Measurements from ENCODE around the gene TBX10.

Gene TBX10

GRCh38 chr11:67675058-67675747, 35.6 kb upstream of the TBX10 start:
- TF ChIP-seq FOXP2 (optimal IDR thresholded peaks at IDR 0.05; ENCODE audit: borderline replicate concordance, extremely low read depth, extremely low read length, insufficient read depth) (no peak), POLR2AphosphoS5 (IDR thresholded peaks at IDR 0.05; ENCODE audit: low read depth, low read length) (no peak), SIN3A (IDR thresholded peaks at IDR 0.05; ENCODE audit: borderline replicate concordance, insufficient read depth, low read length) (no peak), REST (IDR thresholded peaks at IDR 0.05; ENCODE audit: insufficient read depth in 1 of 2, low read depth in 2 of 2, low read length in 2 of 2) (no peak), TAF1 (IDR thresholded peaks at IDR 0.05; ENCODE audit: borderline replicate concordance, insufficient read depth, low read length) (no peak)

- TF ChIP-seq FOXP2 (optimal IDR thresholded peaks at IDR 0.05; ENCODE audit: borderline replicate concordance, extremely low read depth, extremely low read length, insufficient read depth) (no peak), SIN3A (IDR thresholded peaks at IDR 0.05; ENCODE audit: borderline replicate concordance, insufficient read depth, low read length) (no peak), TAF1 (IDR thresholded peaks at IDR 0.05; ENCODE audit: borderline replicate concordance, insufficient read depth, low read length) (no peak), POLR2AphosphoS5 (IDR thresholded peaks at IDR 0.05; ENCODE audit: low read depth, low read length) (no peak), REST (IDR thresholded peaks at IDR 0.05; ENCODE audit: insufficient read depth in 1 of 2, low read depth in 2 of 2, low read length in 2 of 2) (no peak)
Observed at GRCh38 chr11:67674442-67674871, 34.9 kb upstream of the TBX10 start, which contains the start of gene ALDH3B2. TSS of gene ALDH3B2 (minus strand) at chr11:67674623. CDS start at chr11:67666935, 7,688 bp downstream.

- TF ChIP-seq REST (IDR thresholded peaks at IDR 0.05; ENCODE audit: insufficient read depth in 1 of 2, low read depth in 2 of 2, low read length in 2 of 2) (no peak), FOXP2 (optimal IDR thresholded peaks at IDR 0.05; ENCODE audit: borderline replicate concordance, extremely low read depth, extremely low read length, insufficient read depth) (no peak), SIN3A (IDR thresholded peaks at IDR 0.05; ENCODE audit: borderline replicate concordance, insufficient read depth, low read length) (no peak), POLR2AphosphoS5 (IDR thresholded peaks at IDR 0.05; ENCODE audit: low read depth, low read length) (no peak)
Observed at GRCh38 chr11:67673902-67674301, 34.3 kb upstream of the TBX10 start.

GRCh38 chr11:67673358-67673757, 33.8 kb upstream of the TBX10 start:
- TF ChIP-seq TAF1 (IDR thresholded peaks at IDR 0.05; ENCODE audit: borderline replicate concordance, insufficient read depth, low read length) (no peak), SIN3A (IDR thresholded peaks at IDR 0.05; ENCODE audit: borderline replicate concordance, insufficient read depth, low read length) (no peak), FOXP2 (optimal IDR thresholded peaks at IDR 0.05; ENCODE audit: borderline replicate concordance, extremely low read depth, extremely low read length, insufficient read depth) (no peak), REST (IDR thresholded peaks at IDR 0.05; ENCODE audit: insufficient read depth in 1 of 2, low read depth in 2 of 2, low read length in 2 of 2) (no peak), POLR2AphosphoS5 (IDR thresholded peaks at IDR 0.05; ENCODE audit: low read depth, low read length) (no peak)

All from PFSK-1 (cell line).